Spleen (tissue), 11 donors: ENCODE results near the gene ZXDC. TPM values are rescaled to one million over a fixed set of nuclear protein-coding genes. Genes with fewer than 3 reads are reported as not detected.

Experiments
- DNase-seq: peaks from one replicate; pipeline ENCODE4 v3.0.0-alpha.2; 2020
- H3K27ac ChIP-seq, 8 donors: fragments of 200-600 bp; sonication (generic) in 7 of 8; 1 replicate in 4 of 8; 2 replicates in 4 of 8; pipeline versions ENCODE4 v1.5.0 to v1.8.0; 2016 to 2021; ENCODE audit warnings: inconsistent platforms in 4 of 8, mild to moderate bottlenecking in 4 of 8, moderate library complexity in 1 of 8
- H3K27me3 ChIP-seq, 7 donors: fragments of 200-600 bp; sonication (generic) in 6 of 7; replicated peaks in 1 of 7; 1 replicate in 4 of 7; 2 replicates in 3 of 7; pipeline versions ENCODE4 v1.5.0 to v1.8.0; 2016 to 2021; ENCODE audit warnings: inconsistent platforms in 3 of 7, mild to moderate bottlenecking in 1 of 7
- H3K36me3 ChIP-seq, 6 donors: fragments of 200-600 bp; sonication (generic) in 5 of 6; 1 replicate in 4 of 6; 2 replicates in 2 of 6; pipeline versions ENCODE4 v1.5.0 to v1.8.0; 2016 to 2021; ENCODE audit warnings: inconsistent platforms in 2 of 6
- H3K4me1 ChIP-seq, 6 donors: fragments of 200-600 bp; sonication (generic) in 5 of 6; 1 replicate in 3 of 6; 2 replicates in 3 of 6; pipeline versions ENCODE4 v1.5.0 to v1.8.0; 2016 to 2021; ENCODE audit warnings: inconsistent platforms in 3 of 6
- H3K4me3 ChIP-seq, 8 donors: fragments of 200-600 bp; sonication (generic) in 7 of 8; 1 replicate in 4 of 8; 2 replicates in 4 of 8; pipeline versions ENCODE4 v1.5.0 to v1.8.0; 2016 to 2021; ENCODE audit warnings: inconsistent platforms in 4 of 8, mild to moderate bottlenecking in 4 of 8, moderate library complexity in 2 of 8
- H3K9me3 ChIP-seq, 8 donors: fragments of 200-600 bp; sonication (generic) in 7 of 8; 1 replicate in 4 of 8; 2 replicates in 4 of 8; pipeline versions ENCODE4 v1.5.0 to v1.8.0; 2016 to 2021; ENCODE audit warnings: inconsistent platforms in 4 of 8
- POLR2A ChIP-seq, 3 donors: fragments of 450-650 bp; IDR thresholded peaks; one replicate each; pipeline ENCODE4 v1.5.1; 2017; ENCODE audit warnings: antibody characterized with exemption in 3 of 3, mild to moderate bottlenecking in 1 of 3
- POLR2AphosphoS5 ChIP-seq, 3 donors: sonication (generic); formaldehyde crosslinking; IDR thresholded peaks; one replicate each; pipeline ENCODE4 v1.5.1; 2017; ENCODE audit warnings: antibody characterized with exemption in 3 of 3
- WGBS, 5 donors: extraction: QIAGEN DNeasy Blood & Tissue Kit in 3 of 5; methylation state at CpG; one replicate each; pipeline versions ENCODE4 v1.1.5 to v1.1.7; 2013 to 2018; 5-methylcytosine and 5-hydroxymethylcytosine counted together
- intact Hi-C: fragments of 100-400 bp; cut with DNase I; formaldehyde crosslinking; loops from one replicate; pipeline ENCODE4 v1.15.0; 2023; ENCODE audit warnings: low total_unique reads
- polyA plus RNA-seq, 3 donors: library from polyadenylated mRNA; stranded (reverse); fragments of 200-250 nt; gene quantifications; one replicate each; pipeline ENCODE4 v1.2.1, GENCODE V29; 2013
- total RNA-seq, 7 donors: library from RNA; depleted of rRNA in 3 of 7; stranded (reverse); fragments of >200 nt in 3 of 7; fragmentation: NEBNext Ultra II Directional in 4 of 7; extraction: Animal tissue kit (Norgen Biotek cat#: 25700) in 4 of 7; gene quantifications; one replicate each; pipeline versions ENCODE4 v1.1.0 to v1.2.1, GENCODE V29; 2016 to 2021
- TF ChIP-seq, protein P1 (sequence below), 11 experiments: fragments of 200-600 bp in 7 of 11; fragments of 450-650 bp in 4 of 11; sonication (generic) in 4 of 11; IDR thresholded peaks in 8 of 11; conservative IDR thresholded peaks in 3 of 11; 1 replicate in 7 of 11; 2 replicates in 4 of 11; pipeline versions ENCODE4 v1.4.0 to v1.8.0; 2016 to 2021; ENCODE audit warnings: antibody characterized with exemption in 11 of 11, inconsistent platforms in 4 of 11, mild to moderate bottlenecking in 1 of 11
- donor health status: healthy with polysubstance abuse.
- donor health status: DM: no; HTN: no; CAD: no; lungs with moderate emphysema.
- donor health status: DM: no; HTN: no; CAD: no.
- donor health status: Bipolar disorder and iron deficiency.
- donor health status: healthy.
- donor health status: DM: no; HTN: no; CAD: no.
- donor health status: DM: yes; HTN: yes; CAD: no.

ZXDC gene
- total and polyA plus RNA-seq, 10 donors, result 7.5 to 75.3 (median 48.1) TPM

GRCh38 chr3:126401611-126402160, 74.0 kb downstream of the ZXDC start:
- peak; percentile 62 for DNase-seq
- H3K36me3 ChIP-seq, result no peaks in the 10 kb centered on the region
- H3K4me3 ChIP-seq, result no peak overlapping the region
- intact Hi-C loops, result no loop called here
- no peak for TF ChIP-seq POLR2AphosphoS5 (IDR thresholded peaks at IDR 0.05)
- no peak for TF ChIP-seq POLR2A (IDR thresholded peaks at IDR 0.05)
- TF ChIP-seq, protein P1, sequence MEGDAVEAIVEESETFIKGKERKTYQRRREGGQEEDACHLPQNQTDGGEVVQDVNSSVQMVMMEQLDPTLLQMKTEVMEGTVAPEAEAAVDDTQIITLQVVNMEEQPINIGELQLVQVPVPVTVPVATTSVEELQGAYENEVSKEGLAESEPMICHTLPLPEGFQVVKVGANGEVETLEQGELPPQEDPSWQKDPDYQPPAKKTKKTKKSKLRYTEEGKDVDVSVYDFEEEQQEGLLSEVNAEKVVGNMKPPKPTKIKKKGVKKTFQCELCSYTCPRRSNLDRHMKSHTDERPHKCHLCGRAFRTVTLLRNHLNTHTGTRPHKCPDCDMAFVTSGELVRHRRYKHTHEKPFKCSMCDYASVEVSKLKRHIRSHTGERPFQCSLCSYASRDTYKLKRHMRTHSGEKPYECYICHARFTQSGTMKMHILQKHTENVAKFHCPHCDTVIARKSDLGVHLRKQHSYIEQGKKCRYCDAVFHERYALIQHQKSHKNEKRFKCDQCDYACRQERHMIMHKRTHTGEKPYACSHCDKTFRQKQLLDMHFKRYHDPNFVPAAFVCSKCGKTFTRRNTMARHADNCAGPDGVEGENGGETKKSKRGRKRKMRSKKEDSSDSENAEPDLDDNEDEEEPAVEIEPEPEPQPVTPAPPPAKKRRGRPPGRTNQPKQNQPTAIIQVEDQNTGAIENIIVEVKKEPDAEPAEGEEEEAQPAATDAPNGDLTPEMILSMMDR (IDR thresholded peaks at IDR 0.05 in 8 of 11, conservative IDR thresholded peaks at IDR 0.05 in 3 of 11), result no peak
- peaks cover 0 to 41% (median 0%) of the 10 kb centered on the region in 7 donors for H3K27me3 ChIP-seq
- no peak overlapping the region for H3K27ac ChIP-seq
- WGBS, 5 donors, result 70 to 83% (median 79%) methylated on average over 8 of the region's 8 CpGs
- peaks cover 0 to 21% (median 9%) of the 10 kb centered on the region in 8 donors for H3K9me3 ChIP-seq
- H3K4me1 ChIP-seq, result no peaks in the 10 kb centered on the region

GRCh38 chr3:126399756-126400155, 75.9 kb downstream of the ZXDC start:
- Histone ChIP-seq H3K27ac (no peak overlapping the region), H3K4me1 (peaks cover 0 to 3% (median 0%) of the 10 kb centered on the region in 6 donors), H3K36me3 (no peaks in the 10 kb centered on the region), H3K9me3 (peaks cover 0 to 21% (median 9%) of the 10 kb centered on the region in 8 donors), H3K4me3 (no peak overlapping the region), H3K27me3 (peaks cover 0 to 38% (median 5%) of the 10 kb centered on the region in 7 donors)
- WGBS, 5 donors, result 89 to 97% (median 93%) methylated on average over 3 to 4 of the region's 4 CpGs
- intact Hi-C loops, result no loop called here
- DNase-seq, result no peak
- TF ChIP-seq, protein P1 (IDR thresholded peaks at IDR 0.05 in 8 of 11, conservative IDR thresholded peaks at IDR 0.05 in 3 of 11), result no peak
- no peak for TF ChIP-seq POLR2AphosphoS5 (IDR thresholded peaks at IDR 0.05)
- no peak for TF ChIP-seq POLR2A (IDR thresholded peaks at IDR 0.05)

- no peaks in the 10 kb centered on the region for H3K36me3 ChIP-seq
- H3K27ac ChIP-seq, result no peak overlapping the region
- no peak for TF ChIP-seq POLR2AphosphoS5 (IDR thresholded peaks at IDR 0.05)
- no peak for TF ChIP-seq POLR2A (IDR thresholded peaks at IDR 0.05)
- TF ChIP-seq, protein P1 (IDR thresholded peaks at IDR 0.05 in 8 of 11, conservative IDR thresholded peaks at IDR 0.05 in 3 of 11), result no peak
- no peak overlapping the region for H3K4me3 ChIP-seq
- WGBS, 5 donors, result 67 to 78% (median 71%) methylated on average over 1 of the region's 1 CpG
- DNase-seq, result no peak
- H3K9me3 ChIP-seq, result peaks cover 0 to 21% (median 9%) of the 10 kb centered on the region in 8 donors
- intact Hi-C loops, result no loop called here
- H3K27me3 ChIP-seq, result peaks cover 0 to 38% (median 9%) of the 10 kb centered on the region in 7 donors
- peaks cover 0 to 6% (median 0%) of the 10 kb centered on the region in 6 donors for H3K4me1 ChIP-seq
Observed at GRCh38 chr3:126399351-126399735, 76.3 kb downstream of the ZXDC start.

GRCh38 chr3:126398423-126399350, 77.0 kb downstream of the ZXDC start:
- peaks cover 0 to 6% (median 0%) of the 10 kb centered on the region in 6 donors for H3K4me1 ChIP-seq
- TF ChIP-seq, protein P1 (IDR thresholded peaks at IDR 0.05 in 8 of 11, conservative IDR thresholded peaks at IDR 0.05 in 3 of 11), result no peak
- TF ChIP-seq POLR2A (IDR thresholded peaks at IDR 0.05), result no peak
- no peak for TF ChIP-seq POLR2AphosphoS5 (IDR thresholded peaks at IDR 0.05)
- intact Hi-C loops, result no loop called here
- no peaks in the 10 kb centered on the region for H3K36me3 ChIP-seq
- no peak overlapping the region for H3K4me3 ChIP-seq
- H3K27ac ChIP-seq, result no peak overlapping the region
- H3K27me3 ChIP-seq, result peaks cover 0 to 41% (median 11%) of the 10 kb centered on the region in 7 donors
- peak; percentile 64 for DNase-seq
- 89 to 91% (median 90%) methylated on average over 12 to 14 of the region's 14 CpGs for WGBS, 5 donors
- peaks cover 0 to 21% (median 9%) of the 10 kb centered on the region in 8 donors for H3K9me3 ChIP-seq
